HepG2 (cell line): Measurements from ENCODE around the gene COL6A6. TPM values are rescaled to one million over a fixed set of nuclear protein-coding genes. Genes with fewer than 3 reads are reported as not detected.

ENCODE experiments used
- ERF ChIP-seq: IDR thresholded peaks from 2 replicates; pipeline ENCODE4 v1.6.1; 2018; ENCODE audit warnings: missing biosample characterization, missing genetic modification reagents
- FOXP1 ChIP-seq, 2 experiments: fragments of 450-650 bp in 1 of 2; IDR thresholded peaks; 2 replicates each; pipeline ENCODE4 v1.6.1; 2017 to 2018; ENCODE audit warnings: antibody characterized with exemption in 1 of 2
- HNRNPK ChIP-seq: fragments of 200-400 bp; formaldehyde crosslinking; IDR thresholded peaks from 2 replicates; pipeline ENCODE4 v1.6.1; 2018; ENCODE audit warnings: low read length, low read depth, moderate library complexity, mild to moderate bottlenecking; ENCODE audit not compliant: poor library complexity, severe bottlenecking
- PRDM10 ChIP-seq: sonication (generic); formaldehyde crosslinking; IDR thresholded peaks from 2 replicates; pipeline ENCODE4 v1.4.0; 2020; ENCODE audit warnings: low read depth, missing genetic modification reagents
- RCOR2 ChIP-seq: IDR thresholded peaks from 2 replicates; pipeline ENCODE4 v1.6.1; 2016; ENCODE audit warnings: missing biosample characterization, missing genetic modification reagents
- THYN1 ChIP-seq: sonication (generic); formaldehyde crosslinking; IDR thresholded peaks from 2 replicates; pipeline ENCODE4 v1.8.1; 2023; ENCODE audit warnings: low read depth, mild to moderate bottlenecking, moderate library complexity, missing genetic modification reagents, borderline replicate concordance
- ZBTB40 ChIP-seq, 2 experiments: fragments of 450-650 bp in 1 of 2; sonication (generic) in 1 of 2; formaldehyde crosslinking in 1 of 2; IDR thresholded peaks; 2 replicates each; pipeline versions ENCODE4 v1.6.1 to v1.8.0; 2016 to 2022; ENCODE audit warnings: antibody characterized with exemption in 1 of 2, mild to moderate bottlenecking in 1 of 2, missing genetic modification reagents in 1 of 2
- ZNF317 ChIP-seq: sonication (generic); formaldehyde crosslinking; IDR thresholded peaks from 2 replicates; pipeline ENCODE4 v1.5.0; 2020; ENCODE audit warnings: mild to moderate bottlenecking, missing genetic modification reagents
- ZNF747 ChIP-seq: sonication (generic); formaldehyde crosslinking; IDR thresholded peaks from 2 replicates; pipeline ENCODE4 v1.8.1; 2023; ENCODE audit warnings: missing genetic modification reagents, mild to moderate bottlenecking, borderline replicate concordance
- ZSCAN21 ChIP-seq: sonication (generic); formaldehyde crosslinking; IDR thresholded peaks from 2 replicates; pipeline ENCODE4 v1.8.0; 2022; ENCODE audit warnings: mild to moderate bottlenecking, missing genetic modification reagents, moderate library complexity, borderline replicate concordance
- polyA plus RNA-seq, 8 experiments: library from polyadenylated mRNA; depleted of rRNA in 3 of 8; stranded (reverse) in 7 of 8; unstranded in 1 of 8; fragments of >200 nt; fragmentation: Illumina TruSeq in 4 of 8; extraction: Trizol in 4 of 8; gene quantifications; 2 replicates each; pipeline versions ENCODE4 v1.2.1 to v1.2.3, GENCODE V29; 2011 to 2016; ENCODE audit warnings: low read depth in 4 of 8, missing spikeins in 1 of 8, mixed read lengths in 1 of 8; ENCODE audit not compliant: insufficient read depth in 1 of 8
- total RNA-seq, 5 experiments: library from RNA; depleted of rRNA; stranded (reverse); fragments of >200 nt; fragmentation: Illumina TruSeq; extraction: Trizol; gene quantifications; 2 replicates each; pipeline ENCODE4 v1.2.3, GENCODE V29; 2016; ENCODE audit warnings: low read depth in 1 of 5
- TF ChIP-seq, protein P1 (sequence below): sonication (generic); formaldehyde crosslinking; IDR thresholded peaks from 2 replicates; pipeline ENCODE4 v1.4.0; 2020; ENCODE audit warnings: missing genetic modification reagents

COL6A6 gene
- total and polyA plus RNA-seq, 2 of the 13 experiments (the other 11 are each of a cell fraction or from before 2014, with no cell fraction given): not detected

DNA sequence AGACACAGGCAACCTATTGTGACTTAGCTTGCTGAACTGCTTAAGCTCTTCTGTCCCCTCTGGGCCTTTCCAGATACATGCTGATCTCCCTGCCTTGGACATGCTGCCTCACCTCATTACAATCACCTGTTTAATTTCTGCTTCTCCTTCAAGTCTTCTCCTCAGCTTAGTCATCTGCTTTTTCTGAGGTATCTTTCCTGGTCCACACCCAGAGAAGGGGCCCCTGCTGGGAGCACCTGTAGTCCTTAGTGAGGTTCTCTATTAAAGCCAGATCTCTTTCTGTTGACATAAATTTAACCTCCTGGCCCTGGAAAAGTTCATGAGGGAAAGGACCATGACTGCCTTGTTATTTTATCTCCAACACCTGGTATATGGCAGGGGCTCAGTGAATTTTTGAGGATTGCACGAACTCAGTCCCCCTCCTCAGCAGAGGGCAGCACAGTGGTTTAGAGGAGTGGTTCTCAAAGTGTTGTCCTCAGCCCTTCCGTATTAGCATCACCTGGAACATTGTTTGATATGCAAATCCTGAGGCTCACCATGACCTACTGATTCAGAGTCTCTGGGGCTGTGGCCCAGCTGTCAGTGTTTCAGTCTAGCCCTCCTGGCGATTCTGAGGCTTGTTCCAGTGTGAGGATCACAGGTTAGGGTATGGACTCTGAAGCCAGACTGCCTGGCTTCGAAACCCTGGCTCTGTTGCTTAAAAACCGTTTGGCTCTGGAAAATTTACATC, 12.7 kb downstream of the COL6A6 start (continued):
- TF ChIP-seq ZBTB40 (IDR thresholded peaks at IDR 0.05) (no peak), ZBTB40 (CRISPR knock-in tag; IDR thresholded peaks at IDR 0.05) (no peak), HNRNPK (no peak), ZSCAN21 (CRISPR knock-in tag) (no peak), ZNF317 (no peak), ERF (no peak), RCOR2 (CRISPR knock-in tag) (no peak), PRDM10 (no peak), ZNF747 (no peak), FOXP1 (IDR thresholded peaks at IDR 0.05) (no peak), FOXP1 (CRISPR knock-in tag; IDR thresholded peaks at IDR 0.05) (no peak), THYN1 (CRISPR knock-in tag) (no peak)
- TF ChIP-seq, protein P1, sequence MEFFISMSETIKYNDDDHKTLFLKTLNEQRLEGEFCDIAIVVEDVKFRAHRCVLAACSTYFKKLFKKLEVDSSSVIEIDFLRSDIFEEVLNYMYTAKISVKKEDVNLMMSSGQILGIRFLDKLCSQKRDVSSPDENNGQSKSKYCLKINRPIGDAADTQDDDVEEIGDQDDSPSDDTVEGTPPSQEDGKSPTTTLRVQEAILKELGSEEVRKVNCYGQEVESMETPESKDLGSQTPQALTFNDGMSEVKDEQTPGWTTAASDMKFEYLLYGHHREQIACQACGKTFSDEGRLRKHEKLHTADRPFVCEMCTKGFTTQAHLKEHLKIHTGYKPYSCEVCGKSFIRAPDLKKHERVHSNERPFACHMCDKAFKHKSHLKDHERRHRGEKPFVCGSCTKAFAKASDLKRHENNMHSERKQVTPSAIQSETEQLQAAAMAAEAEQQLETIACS (CRISPR knock-in tag): no peak
